Suprapubic skin (tissue), 4 donors: ENCODE measurements around the gene LARP1. TPM values are rescaled to one million over a fixed set of nuclear protein-coding genes. Genes with fewer than 3 reads are reported as not detected.
"Not testable (repeated sequence)": the region's sequence is repeated elsewhere in the genome, so short reads cannot be mapped to it uniquely, and the experiment has no call there.

Source experiments
- DNase-seq, 2 donors: peaks; one replicate each; pipeline ENCODE4 v3.0.0-alpha.2; 2019; ENCODE audit warnings: low spot score in 2 of 2
- H3K27ac ChIP-seq: fragments of 200-600 bp; sonication (generic); one replicate; pipeline ENCODE4 v1.5.1; 2019
- H3K27me3 ChIP-seq: fragments of 200-600 bp; sonication (generic); one replicate; pipeline ENCODE4 v1.5.1; 2019
- H3K36me3 ChIP-seq: fragments of 200-600 bp; sonication (generic); one replicate; pipeline ENCODE4 v1.5.1; 2019
- H3K4me1 ChIP-seq: fragments of 200-600 bp; sonication (generic); one replicate; pipeline ENCODE4 v1.5.1; 2019
- H3K4me3 ChIP-seq: fragments of 200-600 bp; sonication (generic); one replicate; pipeline ENCODE4 v1.5.1; 2019; ENCODE audit warnings: mild to moderate bottlenecking
- H3K9me3 ChIP-seq: fragments of 200-600 bp; sonication (generic); one replicate; pipeline ENCODE4 v1.5.1; 2019
- EP300 ChIP-seq: sonication (generic); formaldehyde crosslinking; IDR thresholded peaks from one replicate; pipeline ENCODE4 v1.6.1; 2017; ENCODE audit warnings: antibody characterized with exemption
- POLR2A ChIP-seq, 2 donors: fragments of 450-650 bp; IDR thresholded peaks; one replicate each; pipeline ENCODE4 v1.6.1; 2017; ENCODE audit warnings: antibody characterized with exemption in 2 of 2, mild to moderate bottlenecking in 2 of 2, moderate library complexity in 2 of 2
- POLR2AphosphoS5 ChIP-seq, 3 donors: sonication (generic); formaldehyde crosslinking; IDR thresholded peaks; one replicate each; pipeline ENCODE4 v1.6.1; 2017; ENCODE audit warnings: antibody characterized with exemption in 3 of 3
- WGBS: methylation state at CpG from one replicate; pipeline ENCODE4 v1.1.5; 2018; 5-methylcytosine and 5-hydroxymethylcytosine counted together
- total RNA-seq, 4 donors: library from RNA; depleted of rRNA; stranded (reverse); fragments of >200 nt; gene quantifications; one replicate each; pipeline ENCODE4 v1.1.0, GENCODE V29; 2016
- TF ChIP-seq, protein P1 (sequence below), 2 donors: fragments of 200-600 bp in 1 of 2; fragments of 450-650 bp in 1 of 2; sonication (generic) in 1 of 2; IDR thresholded peaks; one replicate each; pipeline ENCODE4 v1.5.1; 2016 to 2019; ENCODE audit warnings: antibody characterized with exemption in 2 of 2, mild to moderate bottlenecking in 1 of 2, moderate library complexity in 1 of 2

The LARP1 gene
- total RNA-seq, 4 donors from 2014 or later, result 98.5 to 127 (median 110) TPM

DNA sequence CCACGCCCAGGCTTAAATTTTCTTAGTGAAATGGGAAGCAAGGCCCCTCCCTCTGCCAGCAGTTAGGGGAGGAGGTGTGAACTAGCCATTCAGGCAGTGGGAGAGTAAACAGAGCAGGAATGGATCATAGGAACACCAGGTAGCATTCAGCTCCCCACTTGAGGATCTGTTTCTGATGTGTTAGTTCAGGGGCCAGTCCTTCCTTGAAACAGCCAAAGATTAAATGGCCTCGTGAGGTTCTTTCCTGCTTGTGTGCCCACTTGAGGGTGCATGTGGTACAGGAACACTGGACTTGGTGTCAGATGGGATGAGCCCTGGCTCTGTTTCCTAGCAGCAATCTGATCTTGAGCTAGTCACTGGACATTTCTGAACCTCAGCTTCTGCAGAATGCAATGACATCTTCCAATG is 74.0 kb downstream of the LARP1 start:
- Histone ChIP-seq H3K27ac (peak overlapping the region; percentile 76), H3K4me3 (no peak overlapping the region), H3K4me1 (peaks cover 19% of the 10 kb centered on the region), H3K36me3 (peaks cover 48% of the 10 kb centered on the region), H3K9me3 (no peaks in the 10 kb centered on the region), H3K27me3 (no peaks in the 10 kb centered on the region)
- 86% methylated on average over 2 of the region's 2 CpGs for WGBS
- DNase-seq, result no peak
- TF ChIP-seq POLR2AphosphoS5 (IDR thresholded peaks at IDR 0.05) (no peak), POLR2A (IDR thresholded peaks at IDR 0.05) (no peak), EP300 (no peak)
- TF ChIP-seq, protein P1, sequence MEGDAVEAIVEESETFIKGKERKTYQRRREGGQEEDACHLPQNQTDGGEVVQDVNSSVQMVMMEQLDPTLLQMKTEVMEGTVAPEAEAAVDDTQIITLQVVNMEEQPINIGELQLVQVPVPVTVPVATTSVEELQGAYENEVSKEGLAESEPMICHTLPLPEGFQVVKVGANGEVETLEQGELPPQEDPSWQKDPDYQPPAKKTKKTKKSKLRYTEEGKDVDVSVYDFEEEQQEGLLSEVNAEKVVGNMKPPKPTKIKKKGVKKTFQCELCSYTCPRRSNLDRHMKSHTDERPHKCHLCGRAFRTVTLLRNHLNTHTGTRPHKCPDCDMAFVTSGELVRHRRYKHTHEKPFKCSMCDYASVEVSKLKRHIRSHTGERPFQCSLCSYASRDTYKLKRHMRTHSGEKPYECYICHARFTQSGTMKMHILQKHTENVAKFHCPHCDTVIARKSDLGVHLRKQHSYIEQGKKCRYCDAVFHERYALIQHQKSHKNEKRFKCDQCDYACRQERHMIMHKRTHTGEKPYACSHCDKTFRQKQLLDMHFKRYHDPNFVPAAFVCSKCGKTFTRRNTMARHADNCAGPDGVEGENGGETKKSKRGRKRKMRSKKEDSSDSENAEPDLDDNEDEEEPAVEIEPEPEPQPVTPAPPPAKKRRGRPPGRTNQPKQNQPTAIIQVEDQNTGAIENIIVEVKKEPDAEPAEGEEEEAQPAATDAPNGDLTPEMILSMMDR (IDR thresholded peaks at IDR 0.05), result no peak

DNA sequence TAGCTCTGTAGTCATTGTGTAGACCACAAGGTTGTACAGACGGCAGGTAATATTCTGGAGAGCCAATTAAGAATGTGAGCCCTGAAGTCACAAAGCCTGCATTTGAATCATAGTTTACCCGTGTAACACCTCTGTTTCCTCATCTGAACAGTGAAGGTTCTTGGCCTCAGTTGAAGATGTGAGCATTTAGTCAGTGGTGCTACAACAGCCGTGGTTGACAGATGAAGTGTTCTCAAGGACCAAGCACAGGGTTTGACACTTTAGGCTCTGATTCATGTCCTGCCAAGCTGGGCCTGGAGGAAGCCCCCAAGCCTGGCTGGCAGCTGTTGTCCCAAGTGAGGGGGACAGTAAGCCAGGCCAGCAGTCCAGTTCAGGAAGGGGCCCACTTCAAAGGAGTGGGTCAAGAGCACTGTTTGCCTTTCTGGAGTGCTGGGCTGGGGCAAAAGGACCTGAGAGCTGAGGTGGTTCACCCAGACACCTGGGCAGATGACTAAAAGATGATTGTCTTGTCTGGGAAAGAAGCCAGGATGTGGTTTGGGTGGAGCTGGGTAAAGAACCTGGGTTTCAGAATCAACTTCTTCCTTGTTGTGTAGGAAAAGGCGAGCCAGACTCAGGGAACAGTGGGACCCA is 74.5 kb downstream of the LARP1 start:
- WGBS, result 70% methylated on average over 4 of the region's 4 CpGs
- Histone ChIP-seq H3K27ac (peak overlapping the region; percentile 76), H3K36me3 (peaks cover 45% of the 10 kb centered on the region), H3K4me3 (no peak overlapping the region), H3K27me3 (no peaks in the 10 kb centered on the region), H3K4me1 (peaks cover 24% of the 10 kb centered on the region), H3K9me3 (no peaks in the 10 kb centered on the region)
- TF ChIP-seq POLR2AphosphoS5 (IDR thresholded peaks at IDR 0.05) (no peak), POLR2A (IDR thresholded peaks at IDR 0.05) (no peak), EP300 (no peak)
- TF ChIP-seq, protein P1 (IDR thresholded peaks at IDR 0.05), result no peak
- no peak for DNase-seq

DNA sequence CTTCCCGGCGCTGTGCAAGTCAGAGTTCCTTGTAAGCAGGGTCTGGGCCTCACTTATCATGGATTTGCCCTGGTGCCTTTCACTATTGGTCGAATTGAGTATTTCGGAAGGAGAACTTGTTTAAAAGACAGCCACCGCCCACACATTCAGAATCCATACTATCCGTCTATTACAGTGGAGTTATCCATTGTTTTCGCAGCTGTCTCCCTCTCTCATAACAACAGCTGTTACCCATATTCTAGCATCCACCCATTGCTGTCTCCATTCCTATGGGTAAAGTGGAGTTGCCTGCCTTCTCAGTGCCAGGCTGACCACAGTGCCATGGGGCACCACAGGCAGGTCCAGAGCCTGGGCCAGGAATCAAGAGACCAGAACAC is 75.0 kb downstream of the LARP1 start:
- Histone ChIP-seq H3K27ac (peak overlapping the region; percentile 76), H3K36me3 (peaks cover 45% of the 10 kb centered on the region), H3K4me1 (peaks cover 29% of the 10 kb centered on the region), H3K27me3 (no peaks in the 10 kb centered on the region), H3K4me3 (no peak overlapping the region), H3K9me3 (no peaks in the 10 kb centered on the region)
- no peak for DNase-seq
- TF ChIP-seq, protein P1 (IDR thresholded peaks at IDR 0.05), result no peak
- TF ChIP-seq EP300, result no peak
- no peak for TF ChIP-seq POLR2AphosphoS5 (IDR thresholded peaks at IDR 0.05)
- 80% methylated on average over 7 of the region's 7 CpGs for WGBS

DNA sequence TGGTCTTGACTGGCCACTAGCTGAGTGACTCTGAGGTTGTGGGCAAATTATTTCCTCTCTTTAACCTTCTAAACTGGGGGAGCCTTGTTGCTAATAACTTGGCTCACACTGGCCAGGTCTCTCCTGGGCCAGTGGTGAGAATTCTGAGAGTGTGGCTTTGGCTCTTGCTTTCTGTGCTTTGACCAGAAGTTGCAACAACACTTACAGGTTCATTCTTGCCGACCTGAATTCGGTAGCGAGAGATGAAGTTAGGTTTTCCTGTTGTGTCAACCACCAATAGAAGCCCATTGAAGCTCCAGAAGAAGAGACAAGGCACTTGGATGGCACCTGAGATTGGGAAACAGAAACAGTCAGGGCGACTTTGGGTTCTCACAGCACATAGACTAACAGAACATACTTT is 75.4 kb downstream of the LARP1 start:
- 69% methylated on average over 4 of the region's 4 CpGs for WGBS
- no peaks in the 10 kb centered on the region for H3K27me3 ChIP-seq
- peaks cover 45% of the 10 kb centered on the region for H3K36me3 ChIP-seq
- H3K27ac ChIP-seq, result peak overlapping the region; percentile 76
- no peak for DNase-seq
- no peak overlapping the region for H3K4me3 ChIP-seq
- H3K4me1 ChIP-seq, result peaks cover 33% of the 10 kb centered on the region
- H3K9me3 ChIP-seq, result no peaks in the 10 kb centered on the region
- TF ChIP-seq POLR2A (IDR thresholded peaks at IDR 0.05) (no peak), EP300 (no peak), POLR2AphosphoS5 (IDR thresholded peaks at IDR 0.05) (no peak)
- TF ChIP-seq, protein P1 (IDR thresholded peaks at IDR 0.05), result no peak

DNA sequence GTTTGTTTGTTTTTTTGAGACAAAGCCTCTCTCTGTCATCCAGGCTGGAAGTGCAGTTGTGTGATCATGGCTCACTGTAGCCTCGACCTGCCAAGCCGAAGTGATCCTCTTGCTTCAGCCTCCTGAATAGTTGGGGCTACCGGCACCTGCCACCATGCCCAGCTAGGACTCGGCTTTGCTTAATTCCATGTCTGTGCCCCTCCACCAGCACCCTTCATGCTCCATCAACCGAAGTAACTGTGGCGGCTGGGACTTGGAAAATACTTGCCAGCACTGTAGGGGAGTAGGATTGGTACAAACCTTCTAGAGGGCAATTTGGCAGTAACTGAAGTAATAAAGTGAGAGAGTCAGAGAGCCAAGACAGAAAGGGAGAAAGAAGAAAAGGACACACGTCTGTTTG is 76.3 kb downstream of the LARP1 start:
- Histone ChIP-seq H3K4me1 (peaks cover 39% of the 10 kb centered on the region), H3K36me3 (peaks cover 45% of the 10 kb centered on the region), H3K4me3 (no peak overlapping the region), H3K9me3 (no peaks in the 10 kb centered on the region), H3K27ac (no peak overlapping the region), H3K27me3 (no peaks in the 10 kb centered on the region)
- DNase-seq, result no peak
- 84% methylated on average over 7 of the region's 7 CpGs for WGBS
- TF ChIP-seq EP300 (no peak), POLR2AphosphoS5 (IDR thresholded peaks at IDR 0.05) (no peak), POLR2A (IDR thresholded peaks at IDR 0.05) (no peak)
- TF ChIP-seq, protein P1 (IDR thresholded peaks at IDR 0.05), result no peak

DNA sequence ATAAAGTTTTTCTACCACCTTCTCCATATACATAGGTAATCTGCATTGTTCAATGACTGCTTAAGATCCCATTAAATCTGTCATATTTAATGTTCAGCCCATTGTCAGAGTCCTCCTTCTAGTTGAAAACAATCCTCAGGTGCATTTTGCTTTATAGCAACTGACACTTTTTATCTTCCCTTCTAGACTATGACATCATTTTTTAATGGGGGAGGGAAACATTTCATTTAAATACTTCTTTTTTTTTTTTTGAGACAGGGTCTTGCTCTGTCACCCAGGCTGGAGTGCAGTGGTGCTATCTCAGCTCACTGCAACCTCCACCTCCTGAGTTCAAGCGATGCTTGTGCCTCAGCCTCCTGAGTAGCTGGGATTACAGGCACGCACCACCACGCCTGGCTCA is 77.6 kb downstream of the LARP1 start:
- WGBS, result 94% methylated on average over 3 of the region's 3 CpGs
- H3K27me3 ChIP-seq, H3K9me3 ChIP-seq, H3K27ac ChIP-seq, H3K4me3 ChIP-seq, DNase-seq: not testable (repeated sequence)
- Histone ChIP-seq H3K4me1 (peaks cover 39% of the 10 kb centered on the region), H3K36me3 (peaks cover 45% of the 10 kb centered on the region)
